ENCODE data around the gene S100A8. TPM values are rescaled to one million over a fixed set of nuclear protein-coding genes. Genes with fewer than 3 reads are reported as not detected.

Gene S100A8
- polyA plus RNA-seq, 1 donor (not counting 4 experiments of a cell fraction or from before 2014, with no cell fraction given) = 403 TPM

- Histone ChIP-seq H2AFZ (ENCODE audit: control insufficient read depth, low read length) (no peak overlapping the region), H3K27ac (ENCODE audit: control insufficient read depth, insufficient read depth, low read length) (peak overlapping the region; percentile 58), H3K27me3 (ENCODE audit: control insufficient read depth, extremely low read depth, insufficient read depth, low read length) (no peaks in the 10 kb centered on the region), H3K9ac (ENCODE audit: control insufficient read depth, extremely low read depth, insufficient read depth, low read length) (no peak overlapping the region), H3K4me1 (ENCODE audit: control insufficient read depth, extremely low read depth, insufficient read depth, low read length) (peaks cover 54% of the 10 kb centered on the region), H3K4me2 (ENCODE audit: control insufficient read depth, extremely low read depth, insufficient read depth, low read depth, low read length) (peak overlapping the region; percentile 14), H3K36me3 (ENCODE audit: control insufficient read depth in 2 of 2, extremely low read depth in 1 of 2, insufficient read depth in 2 of 2, low read length in 2 of 2) (no peaks in the 10 kb centered on the region), H3K4me3 (ENCODE audit: control insufficient read depth in 2 of 3, extremely low read depth in 1 of 3, insufficient read depth in 2 of 3, low read depth in 1 of 3, low read length in 3 of 3) (no peak overlapping the region), H3K9me3 (ENCODE audit: control insufficient read depth, low read depth, low read length) (no peaks in the 10 kb centered on the region), H3K79me2 (ENCODE audit: control insufficient read depth, insufficient read depth, low read length) (no peaks in the 10 kb centered on the region), H4K20me1 (ENCODE audit: control insufficient read depth, extremely low read depth, insufficient read depth, low read length) (no peaks in the 10 kb centered on the region), H3K9me1 (ENCODE audit: control insufficient read depth, extremely low read depth, insufficient read depth, low read length) (no peaks in the 10 kb centered on the region)
- FAIRE-seq = peak; percentile 93
- dilution Hi-C loops (cut with MboI; ENCODE audit: extremely low pct_ligation_motif_present, low sequenced_read_pairs) = no loop called here
- no peak for DNase-seq (ENCODE audit: low read depth, low spot score)
- TF ChIP-seq EZH2 (IDR thresholded peaks at IDR 0.05; ENCODE audit: low read length) = no peak
- no peak for TF ChIP-seq CTCF (optimal IDR thresholded peaks at IDR 0.05 in 1 of 3, IDR thresholded peaks at IDR 0.05 in 1 of 3, conservative IDR thresholded peaks at IDR 0.05 in 1 of 3; ENCODE audit: extremely low read depth in 1 of 3, insufficient read depth in 2 of 3, low read length in 3 of 3)
Observed at GRCh38 chr1:153386500-153386901, 4.4 kb downstream of the S100A8 start.

- peak overlapping the region; percentile 60 for H3K27ac ChIP-seq (ENCODE audit: control insufficient read depth, insufficient read depth, low read length)
- H3K4me2 ChIP-seq (ENCODE audit: control insufficient read depth, extremely low read depth, insufficient read depth, low read depth, low read length) = peak overlapping the region; percentile 34
- DNase-seq (ENCODE audit: low read depth, low spot score) = no peak
- H3K9me3 ChIP-seq (ENCODE audit: control insufficient read depth, low read depth, low read length) = peaks cover 3% of the 10 kb centered on the region
- H3K27me3 ChIP-seq (ENCODE audit: control insufficient read depth, extremely low read depth, insufficient read depth, low read length) = no peaks in the 10 kb centered on the region
- TF ChIP-seq EZH2 (IDR thresholded peaks at IDR 0.05; ENCODE audit: low read length) (no peak), CTCF (optimal IDR thresholded peaks at IDR 0.05 in 1 of 3, IDR thresholded peaks at IDR 0.05 in 1 of 3, conservative IDR thresholded peaks at IDR 0.05 in 1 of 3; ENCODE audit: extremely low read depth in 1 of 3, insufficient read depth in 2 of 3, low read length in 3 of 3) (no peak)
- no peaks in the 10 kb centered on the region for H3K9me1 ChIP-seq (ENCODE audit: control insufficient read depth, extremely low read depth, insufficient read depth, low read length)
- no peaks in the 10 kb centered on the region for H3K36me3 ChIP-seq (ENCODE audit: control insufficient read depth in 2 of 2, extremely low read depth in 1 of 2, insufficient read depth in 2 of 2, low read length in 2 of 2)
- dilution Hi-C loops (cut with MboI; ENCODE audit: extremely low pct_ligation_motif_present, low sequenced_read_pairs) = no loop called here
- H2AFZ ChIP-seq (ENCODE audit: control insufficient read depth, low read length) = no peak overlapping the region
- H3K4me3 ChIP-seq (ENCODE audit: control insufficient read depth in 2 of 3, extremely low read depth in 1 of 3, insufficient read depth in 2 of 3, low read depth in 1 of 3, low read length in 3 of 3) = no peak overlapping the region
- FAIRE-seq = peak; percentile 82
- peak overlapping the region; percentile 43 for H3K9ac ChIP-seq (ENCODE audit: control insufficient read depth, extremely low read depth, insufficient read depth, low read length)
- H3K4me1 ChIP-seq (ENCODE audit: control insufficient read depth, extremely low read depth, insufficient read depth, low read length) = peaks cover 40% of the 10 kb centered on the region
- no peaks in the 10 kb centered on the region for H4K20me1 ChIP-seq (ENCODE audit: control insufficient read depth, extremely low read depth, insufficient read depth, low read length)
- H3K79me2 ChIP-seq (ENCODE audit: control insufficient read depth, insufficient read depth, low read length) = no peaks in the 10 kb centered on the region
Observed at GRCh38 chr1:153384958-153385580, 5.8 kb downstream of the S100A8 start.

All from keratinocyte (primary cell).